SHP77 treated with DMSO at 0.1 percent for 48 hours (cell line): ENCODE results near the gene TSGA10.
"Not testable (repeated sequence)": the region's sequence is repeated elsewhere in the genome, so short reads cannot be mapped to it uniquely, and the experiment has no call there.

Source experiments
- DNase-seq: peaks from one replicate; lab custom pipeline; 2025; lab: John Stamatoyannopoulos, UW

The TSGA10 gene

DNA sequence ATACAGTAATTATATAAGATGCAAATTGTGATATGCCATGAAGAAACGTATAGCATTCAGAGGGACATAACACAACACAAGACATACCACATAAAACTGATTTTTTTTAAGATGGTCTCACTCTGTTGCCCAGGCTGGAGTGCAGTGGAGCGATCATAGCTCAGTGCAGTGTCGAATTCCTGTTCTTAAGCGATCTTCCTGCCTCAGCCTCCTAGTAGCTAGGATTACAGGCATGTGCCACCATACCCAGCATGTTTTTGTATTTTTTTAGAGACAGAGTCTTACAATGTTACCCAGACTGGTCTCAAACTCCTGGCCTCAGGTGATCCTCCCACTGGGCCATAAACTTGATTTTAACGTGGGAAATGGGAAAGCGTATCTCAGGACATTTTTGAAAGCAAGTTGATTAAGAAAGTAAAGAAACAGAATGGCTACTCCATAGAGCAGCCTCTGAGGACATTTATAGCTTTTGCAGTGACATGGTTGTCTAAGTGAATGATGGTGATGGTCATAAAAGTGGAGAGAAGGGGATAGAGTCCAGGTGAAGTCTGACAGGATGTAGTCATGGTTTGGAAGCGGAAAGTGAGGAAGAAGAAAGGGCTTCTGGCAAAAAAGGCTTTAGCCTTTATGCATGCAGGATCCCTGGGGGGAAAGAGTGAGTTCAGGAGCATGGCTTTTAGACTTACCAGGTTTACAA is 2.4 kb downstream of the TSGA10 start:
- no peak for DNase-seq

DNA sequence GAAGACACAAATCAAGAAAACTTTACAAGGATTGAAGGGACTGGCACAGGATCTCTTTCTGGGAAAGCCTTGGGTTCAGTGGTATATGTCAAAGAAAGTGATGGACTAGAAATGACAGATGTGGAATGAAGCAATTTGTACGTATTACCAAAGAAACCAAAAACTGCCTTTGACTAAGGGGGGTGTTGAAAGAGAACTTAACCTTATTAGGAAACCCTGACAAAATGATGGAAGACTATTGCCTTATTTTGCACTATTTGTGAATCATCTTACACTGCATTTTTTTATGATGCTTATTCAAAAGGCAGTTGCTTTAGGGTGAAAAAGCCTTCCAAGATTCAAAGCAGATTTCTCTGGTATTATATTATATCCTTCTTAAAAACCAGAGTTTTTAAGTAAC is 4.0 kb downstream of the TSGA10 start:
- DNase-seq, result no peak

DNA sequence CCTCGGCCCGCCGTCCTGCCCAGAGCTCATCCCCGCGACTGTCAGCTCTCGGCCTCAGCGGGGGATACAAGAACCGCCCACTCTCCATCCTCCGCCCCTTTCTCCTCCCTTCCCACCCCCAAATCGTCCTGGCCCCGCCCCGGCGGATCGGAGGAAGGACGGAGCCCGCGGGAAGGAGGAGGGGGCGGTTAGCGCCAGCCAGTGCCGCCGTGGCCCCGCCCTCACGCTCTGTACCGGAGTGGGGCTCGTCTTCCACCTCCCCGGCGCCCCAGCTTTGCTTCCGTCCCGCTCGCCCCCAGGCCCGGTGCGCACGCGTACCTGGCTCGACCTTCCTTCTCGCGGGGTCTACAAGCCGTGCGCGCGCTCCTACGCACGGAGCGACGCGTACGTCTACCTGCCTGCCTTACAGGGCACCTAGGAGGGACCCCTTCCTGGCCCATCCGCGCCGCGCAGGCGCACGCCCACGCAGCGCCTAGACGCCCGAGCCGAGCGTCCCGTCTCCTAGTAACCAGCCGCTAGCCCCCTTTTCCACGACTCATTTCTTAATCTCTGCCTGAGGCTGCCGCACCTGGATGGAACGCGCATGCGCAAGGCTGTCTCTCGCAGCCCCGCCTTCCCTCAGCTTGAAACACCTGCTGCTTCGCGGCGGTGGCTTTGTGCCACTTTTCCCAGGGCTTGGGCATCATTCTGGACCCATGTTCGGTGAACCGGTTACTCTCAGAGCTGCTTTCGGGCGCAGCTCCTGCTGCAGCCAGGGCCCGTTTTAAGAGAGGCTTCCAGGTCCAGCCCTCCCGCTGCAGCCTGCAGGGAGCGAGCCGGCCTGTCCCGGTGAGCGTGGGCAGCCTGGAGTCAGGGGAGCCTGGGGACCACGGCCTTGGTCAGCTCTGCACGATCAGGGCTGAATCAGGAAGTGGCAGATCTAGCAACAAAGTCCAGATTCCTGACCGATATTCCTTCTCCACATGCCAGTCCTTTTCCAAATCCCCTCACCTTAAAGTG is 13.3 kb downstream of the TSGA10 start, which contains the start of gene C2orf15:
C2orf15 (plus strand) TSS at position 598 of the 999 bp plus-strand sequence. CDS start 8,852 bp downstream, outside the sequence.
- DNase-seq, result peak; percentile 81

- DNase-seq, result no peak
These were observed 14.0 kb downstream of the TSGA10 start for GRCh38 chr2:99140860-99141109.

DNA sequence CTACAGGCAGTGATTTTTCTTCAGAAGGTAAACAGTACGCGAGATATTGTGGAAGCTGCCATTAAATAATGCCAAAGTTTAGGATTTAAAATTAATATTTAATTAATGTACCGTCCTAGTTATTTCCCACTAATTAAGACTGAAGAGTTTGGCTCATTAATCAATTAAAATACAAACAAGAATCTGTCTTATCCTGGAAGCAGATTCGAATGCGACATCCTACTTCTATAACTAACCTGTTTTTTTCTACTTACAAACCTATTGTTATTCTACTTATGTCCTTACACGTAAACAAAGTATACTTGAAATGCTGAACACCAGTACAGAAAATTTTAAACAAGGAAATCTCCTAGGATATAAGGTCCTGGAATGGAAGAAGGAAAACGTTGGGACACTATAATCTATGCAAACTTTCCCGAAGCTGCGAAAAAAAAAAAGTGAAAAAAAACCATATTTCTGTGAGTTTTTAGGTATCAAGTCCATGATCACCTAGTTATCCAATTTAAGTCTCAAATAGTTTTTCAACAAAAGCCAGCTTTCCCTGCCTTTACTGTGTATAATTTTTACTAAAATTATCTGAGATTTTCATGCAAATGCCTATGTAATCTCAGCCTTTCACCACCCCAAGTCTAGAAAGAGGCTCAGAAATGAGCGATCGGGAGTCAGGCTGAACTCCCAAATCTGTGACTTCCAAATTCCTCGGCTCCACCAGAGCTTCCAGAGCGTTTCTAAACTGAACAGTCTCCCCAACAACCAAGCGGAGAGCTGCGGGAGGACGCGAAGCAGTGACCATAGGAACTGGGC is 14.5 kb downstream of the TSGA10 start:
- DNase-seq, result no peak

DNA sequence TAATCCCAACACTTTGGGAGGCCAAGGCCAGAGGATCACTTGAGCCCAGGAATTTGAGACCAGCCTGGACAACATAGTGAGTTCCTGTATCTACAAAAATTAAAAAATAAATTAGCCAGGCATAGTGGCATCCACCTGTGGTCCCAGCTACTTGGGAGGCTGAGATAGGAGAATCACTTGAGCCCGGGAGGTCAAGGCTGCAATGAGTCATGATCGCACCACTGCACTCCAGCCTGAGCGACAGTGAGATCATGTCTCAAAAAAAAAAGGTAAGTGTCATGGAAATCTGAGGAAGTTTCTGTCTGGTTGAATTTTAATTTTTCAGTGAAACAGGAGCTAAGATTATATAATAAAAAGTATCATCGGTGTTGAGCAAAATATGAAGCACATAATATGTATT is 15.7 kb downstream of the TSGA10 start:
- no peak for DNase-seq

DNA sequence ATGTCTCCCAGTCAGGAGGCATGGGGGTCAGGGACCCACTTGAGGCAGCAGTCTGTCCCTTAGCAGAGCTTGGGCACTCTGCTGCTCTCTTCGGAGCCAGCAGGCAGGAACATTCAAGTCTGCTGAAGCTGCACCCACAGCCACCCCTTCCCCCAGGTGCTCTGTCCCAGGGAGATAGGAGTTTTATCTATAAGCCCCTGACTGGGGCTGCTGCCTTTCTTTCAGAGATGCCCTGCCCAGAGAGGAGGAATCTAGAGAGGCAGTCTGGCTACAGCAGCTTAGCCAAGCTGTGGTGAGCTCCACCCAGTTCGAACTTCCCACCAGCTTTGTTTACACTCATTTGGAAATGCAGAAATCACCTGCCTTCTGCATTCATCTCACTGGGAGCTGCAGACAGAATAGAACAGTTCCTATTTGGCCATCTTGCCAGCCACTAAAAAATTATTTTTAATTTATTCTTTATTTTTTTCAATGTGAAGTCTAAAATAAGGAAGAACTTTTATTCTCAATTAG is 19.6 kb downstream of the TSGA10 start:
- not testable (repeated sequence) for DNase-seq

DNA sequence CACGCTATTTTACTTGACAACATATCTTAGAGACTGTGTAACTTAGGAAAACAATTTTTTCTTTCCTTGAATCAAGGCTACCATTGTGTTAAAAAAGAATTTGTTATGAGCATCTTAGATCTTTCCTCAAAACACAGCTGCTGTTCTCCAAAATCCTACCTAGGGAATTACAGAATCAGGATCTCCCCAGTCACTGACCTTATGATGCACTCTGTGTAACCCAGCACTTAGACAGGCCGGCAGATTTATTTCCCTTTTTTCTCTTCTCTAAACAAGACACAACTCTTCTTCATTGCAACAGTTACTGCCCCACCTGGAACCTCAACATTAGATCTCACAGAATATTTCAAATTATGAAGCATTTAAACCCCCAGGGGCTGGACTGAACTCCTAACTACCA is 26.8 kb downstream of the TSGA10 start:
- no peak for DNase-seq

- DNase-seq, result no peak
These were observed 42.1 kb downstream of the TSGA10 start for GRCh38 chr2:99112617-99113016.

GRCh38 chr2:99111945-99112344 is 42.8 kb downstream of the TSGA10 start:
- DNase-seq, result no peak

DNA sequence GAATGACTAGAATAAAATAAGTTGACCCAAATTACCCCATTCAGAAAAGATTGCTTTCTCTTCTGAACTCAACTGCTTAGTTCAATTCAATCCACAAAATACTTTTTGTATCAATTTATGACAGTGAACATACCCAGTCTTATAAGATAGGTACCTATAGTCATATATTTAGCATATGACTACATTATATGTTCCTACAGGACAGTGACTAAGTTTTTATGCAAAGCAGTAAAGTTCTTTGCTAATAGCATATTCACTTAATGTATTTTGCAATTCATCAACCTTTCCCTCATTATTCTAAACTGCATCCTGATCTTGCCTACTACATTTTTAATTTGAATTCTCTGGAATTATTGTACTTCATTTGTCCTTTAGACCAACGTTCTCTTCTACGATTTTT is 43.5 kb downstream of the TSGA10 start:
- no peak for DNase-seq

DNA sequence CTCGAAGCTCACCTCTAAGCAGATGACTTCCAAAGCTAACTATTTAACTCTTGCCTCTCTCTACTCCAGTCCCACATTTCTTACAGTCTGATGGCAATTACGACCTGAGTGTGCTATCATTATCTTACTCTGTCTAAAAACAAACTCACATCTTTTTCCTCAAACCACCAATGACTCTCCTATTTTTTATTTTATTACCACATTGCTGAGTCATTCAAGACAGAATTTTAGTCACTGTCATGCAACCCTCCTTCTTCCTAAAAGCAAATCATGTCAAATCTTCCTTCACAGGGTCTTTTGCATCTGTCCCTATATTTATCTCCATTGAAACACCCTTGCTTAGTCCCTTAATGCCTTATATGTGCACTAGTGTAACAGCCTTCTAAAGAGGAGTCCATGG is 47.8 kb downstream of the TSGA10 start:
- no peak for DNase-seq

DNA sequence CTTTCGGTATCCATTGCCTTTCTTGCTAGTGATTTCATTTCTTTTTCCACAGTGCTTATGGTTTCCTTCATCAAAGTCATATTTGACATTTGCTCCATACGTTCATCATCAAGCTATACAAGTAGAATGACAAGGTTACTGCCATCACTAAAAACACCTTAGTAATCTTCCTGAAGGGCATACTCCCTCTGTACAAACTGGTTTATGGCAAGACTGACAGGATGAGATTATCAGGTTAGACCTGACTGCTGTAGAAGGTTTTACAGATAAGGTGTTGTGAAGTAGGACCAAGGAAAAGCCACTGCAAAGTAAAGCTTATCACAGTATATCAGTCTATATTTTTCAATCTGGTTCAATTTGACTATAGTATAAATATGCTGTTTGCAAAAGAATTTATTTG is 50.7 kb downstream of the TSGA10 start:
- no peak for DNase-seq

DNA sequence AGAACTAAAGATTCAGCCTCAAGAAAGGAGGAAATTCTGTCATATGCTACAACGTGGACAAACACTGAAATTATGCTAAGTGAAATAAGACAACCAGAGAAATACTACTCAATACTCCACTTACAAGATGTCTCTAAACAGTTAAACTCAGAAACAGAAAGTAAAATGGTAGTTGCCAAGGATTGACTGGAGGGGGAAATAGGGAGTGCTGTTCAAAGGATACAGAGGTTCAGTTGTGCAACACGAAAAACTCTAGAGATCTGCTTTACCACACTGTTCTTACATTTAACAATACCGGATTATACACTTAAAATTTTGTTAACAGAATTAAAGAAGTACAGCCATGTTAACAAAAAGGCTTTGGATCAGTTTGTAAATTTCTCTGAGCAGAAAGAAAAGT is 53.0 kb downstream of the TSGA10 start:
- DNase-seq, result no peak

GRCh38 chr2:99096728-99097127 is 58.0 kb downstream of the TSGA10 start:
- no peak for DNase-seq

- no peak for DNase-seq
These were observed 66.7 kb downstream of the TSGA10 start for GRCh38 chr2:99088017-99088416.

DNA sequence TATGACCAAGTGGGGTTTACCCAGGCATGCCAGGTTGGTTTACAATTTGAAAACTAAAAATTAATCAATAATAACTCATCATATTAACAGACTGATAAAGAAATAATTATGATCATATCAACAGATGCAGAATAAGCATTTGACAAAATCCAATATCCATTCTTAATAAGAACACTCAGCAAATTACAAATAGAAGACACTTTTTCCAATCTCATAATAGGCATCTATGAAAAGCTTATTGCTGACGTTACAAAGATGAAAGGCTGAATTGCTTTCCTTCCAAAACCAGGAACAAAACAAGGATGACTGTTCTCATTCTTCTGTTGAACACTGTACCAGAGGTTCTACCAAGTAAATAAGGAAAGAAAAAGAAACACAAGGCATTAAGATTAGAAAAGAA is 68.4 kb downstream of the TSGA10 start:
- DNase-seq, result no peak

- DNase-seq, result no peak
These were observed 69.3 kb downstream of the TSGA10 start for GRCh38 chr2:99085421-99085820.

DNA sequence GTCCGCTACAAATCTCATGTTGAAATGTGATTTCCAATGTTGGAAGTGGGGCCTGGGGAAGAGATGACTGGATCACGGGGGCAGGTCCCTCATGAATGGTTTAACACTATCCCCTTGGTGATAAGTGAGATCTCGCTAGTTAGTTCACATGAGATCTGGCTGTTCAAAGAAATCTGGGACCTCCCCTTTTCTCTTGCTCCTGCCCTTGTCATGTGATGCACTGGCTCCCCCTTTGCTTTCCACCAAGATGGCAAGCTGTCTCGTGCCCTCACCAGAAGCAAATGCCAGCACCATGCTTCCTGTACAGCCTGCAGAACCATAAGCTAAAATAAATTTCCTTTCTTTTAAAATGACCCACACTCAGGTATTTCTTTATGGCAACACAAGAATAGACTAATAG is 70.5 kb downstream of the TSGA10 start:
- DNase-seq, result no peak

GRCh38 chr2:99081891-99082290 is 72.9 kb downstream of the TSGA10 start:
- DNase-seq, result no peak

DNA sequence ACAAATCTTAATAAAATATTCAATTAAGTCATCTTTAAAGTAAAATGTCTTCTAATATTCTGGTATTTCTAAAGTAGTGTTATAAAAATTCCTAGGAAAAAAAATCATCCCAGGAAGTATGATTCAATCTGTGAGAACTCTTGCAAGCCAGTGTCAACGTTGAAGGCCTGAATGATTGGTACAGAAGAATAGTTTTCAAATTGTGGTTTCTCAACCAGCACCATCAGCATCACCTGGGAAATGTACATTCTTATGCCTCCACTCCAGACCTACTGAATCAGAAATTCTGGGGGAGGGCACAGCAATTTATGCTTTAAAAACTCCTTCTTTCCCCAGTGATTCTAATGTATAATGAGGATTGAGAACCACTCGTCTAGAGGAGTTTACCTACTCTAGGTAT is 75.5 kb downstream of the TSGA10 start:
- DNase-seq, result no peak

DNA sequence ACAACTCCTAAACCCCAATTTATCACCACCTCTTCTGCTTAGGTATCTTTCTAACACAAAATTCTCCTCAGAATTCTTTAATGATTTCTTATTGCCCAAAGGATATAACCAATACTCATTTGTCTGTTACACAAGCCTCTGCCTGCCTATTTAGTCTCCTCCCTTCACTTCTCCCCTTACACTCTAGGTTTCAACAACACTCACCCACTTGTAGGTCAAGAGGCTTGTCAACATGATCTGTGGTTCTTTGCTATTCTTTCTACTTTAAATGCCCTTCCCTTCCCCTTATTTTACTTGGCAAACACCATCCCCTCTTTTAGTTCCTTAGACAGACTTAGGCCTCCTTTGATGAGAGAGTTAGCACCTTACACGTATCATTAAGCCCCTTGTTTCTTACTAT is 82.2 kb downstream of the TSGA10 start:
- DNase-seq, result no peak
